K562 (cell line): ENCODE data around the gene FAM78A. TPM values are rescaled to one million over a fixed set of nuclear protein-coding genes. Genes with fewer than 3 reads are reported as not detected.

ENCODE experiments used
- ATAC-seq: fragments of 200-7000 bp; cut with Tn5 transposase; 3 replicates; pipeline ENCODE4 v1.9.1; 2020; ENCODE audit warnings: moderate library complexity
- Bru-seq: library from RNA; stranded (reverse); fragments of 400-500 nt; gene quantifications from one replicate; lab custom pipeline; 2021; lab: Mats Ljungman, UMichigan
- BruChase-seq, 2 experiments: library from RNA; stranded (reverse); fragments of 400-500 nt; gene quantifications; one replicate each; lab custom pipeline; 2021; lab: Mats Ljungman, UMichigan
- BruUV-seq: library from RNA; stranded (reverse); fragments of 400-500 nt; replicated peaks from 2 replicates; lab custom pipeline; 2021; lab: Mats Ljungman, UMichigan
- CTCF ChIA-PET: fragments of 300-600 bp; formaldehyde crosslinking; extraction: SDS; loops from one replicate; lab custom pipeline; 2021; ENCODE audit warnings: low intra/inter-chr PET ratio; lab: Yijun Ruan, JAX
- POLR2A ChIA-PET: fragments of 300-600, 350-650 bp; sonication (Branson Sonifier 250); formaldehyde crosslinking; extraction: SDS; loops from one replicate; lab custom pipeline; 2021; ENCODE audit warnings: antibody characterized with exemption, inconsistent platforms; lab: Yijun Ruan, JAX
- DNase-seq, 4 experiments: peaks; one replicate each; pipeline versions ENCODE4 v3.0.0 to v3.0.0-alpha.2; 2011 to 2018; ENCODE audit warnings: low spot score in 3 of 4, mixed read lengths in 3 of 4; ENCODE audit errors: extremely low read depth in 1 of 4
- FAIRE-seq: peaks from 2 replicates; lab custom pipeline; 2011; peaks lifted over from hg19 to GRCh38; lab: Jason Lieb, UNC
- H2AFZ ChIP-seq: 2 replicates; pipeline ENCODE4 v1.6.0; 2011; ENCODE audit warnings: low read depth, low read length, control low read depth, inconsistent platforms
- H3K27ac ChIP-seq: fragments of 200-600 bp; 3 replicates; pipeline ENCODE4 v1.8.0; 2011; ENCODE audit warnings: low read depth, mild to moderate bottlenecking, control low read depth, inconsistent platforms, low read length, moderate library complexity, mixed read lengths; ENCODE audit errors: extremely low read depth
- H3K27me3 ChIP-seq, 2 experiments: fragments of 300-600 bp in 1 of 2; 2 replicates in 1 of 2; 3 replicates in 1 of 2; pipeline versions ENCODE4 v1.6.0 to v1.8.0; 2011; ENCODE audit warnings: inconsistent platforms in 2 of 2, low read length in 2 of 2, mild to moderate bottlenecking in 1 of 2, mixed read lengths in 1 of 2, moderate library complexity in 1 of 2; ENCODE audit not compliant: control insufficient read depth in 2 of 2, insufficient read depth in 2 of 2
- H3K36me3 ChIP-seq: fragments of 300-600 bp; 3 replicates; pipeline ENCODE4 v1.8.0; 2011; ENCODE audit warnings: mild to moderate bottlenecking, low read length, inconsistent platforms; ENCODE audit not compliant: control insufficient read depth, insufficient read depth
- H3K4me1 ChIP-seq, 2 experiments: fragments of 200-600 bp in 1 of 2; replicated peaks in 1 of 2; 2 replicates in 1 of 2; 3 replicates in 1 of 2; pipeline versions ENCODE4 v1.5.1 to v1.8.0; 2011; ENCODE audit warnings: inconsistent platforms in 2 of 2, low read length in 2 of 2, mild to moderate bottlenecking in 1 of 2, mixed read lengths in 1 of 2, moderate library complexity in 1 of 2; ENCODE audit not compliant: control insufficient read depth in 2 of 2, insufficient read depth in 2 of 2
- H3K4me2 ChIP-seq: 2 replicates; pipeline ENCODE4 v1.6.1; 2011; ENCODE audit warnings: low read length, control low read depth, inconsistent platforms, mixed read lengths; ENCODE audit not compliant: insufficient read depth
- H3K4me3 ChIP-seq: fragments of 200-600 bp; sonication (generic), shearing (Covaris generic); 2 replicates; pipeline ENCODE4 v1.5.1; 2016; ENCODE audit warnings: control low read depth, inconsistent platforms
- H3K79me2 ChIP-seq: fragments of 200-600 bp; 3 replicates; pipeline ENCODE4 v1.8.0; 2011; ENCODE audit warnings: low read length, inconsistent platforms; ENCODE audit not compliant: control insufficient read depth, insufficient read depth
- H3K9ac ChIP-seq, 2 experiments: 2 replicates each; pipeline versions ENCODE4 v1.6.0 to v1.6.1; 2011; ENCODE audit warnings: low read depth in 2 of 2, low read length in 2 of 2, control low read depth in 1 of 2, inconsistent platforms in 1 of 2, mild to moderate bottlenecking in 1 of 2, mixed read lengths in 1 of 2; ENCODE audit not compliant: insufficient read depth in 1 of 2
- H3K9me1 ChIP-seq: one replicate; pipeline ENCODE4 v1.6.0; 2011; ENCODE audit warnings: inconsistent platforms, mild to moderate bottlenecking, low read length, moderate library complexity; ENCODE audit not compliant: control insufficient read depth, insufficient read depth
- H3K9me3 ChIP-seq: replicated peaks from 2 replicates; pipeline ENCODE4 v1.5.1; 2011; ENCODE audit warnings: low read depth, low read length, inconsistent platforms; ENCODE audit not compliant: control insufficient read depth, insufficient read depth
- H4K20me1 ChIP-seq: replicated peaks from 2 replicates; pipeline ENCODE4 v1.6.1; 2011; ENCODE audit warnings: low read length, inconsistent platforms, mixed read lengths; ENCODE audit not compliant: control insufficient read depth, insufficient read depth
- GATAD2B ChIP-seq: fragments of 450-650 bp; IDR thresholded peaks from 2 replicates; pipeline ENCODE4 v1.6.1; 2017; ENCODE audit warnings: mild to moderate bottlenecking, borderline replicate concordance
- HCFC1 ChIP-seq: IDR thresholded peaks from 2 replicates; pipeline ENCODE4 v1.6.1; 2012; ENCODE audit warnings: low read depth, low read length, improper control_type of control experiment
- JUN ChIP-seq, 2 experiments: sonication (generic) in 1 of 2; formaldehyde crosslinking in 1 of 2; IDR thresholded peaks; 2 replicates each; pipeline versions ENCODE4 v1.6.1 to v1.8.0; 2012 to 2022; ENCODE audit warnings: borderline replicate concordance in 2 of 2, mild to moderate bottlenecking in 2 of 2, improper control_type of control experiment in 1 of 2, low read depth in 1 of 2, low read length in 1 of 2, missing genetic modification reagents in 1 of 2
- SETDB1 ChIP-seq: IDR thresholded peaks from one replicate; pipeline ENCODE4 v1.6.1; 2012; ENCODE audit warnings: low read length, control low read depth, inconsistent platforms
- SMC3 ChIP-seq: conservative IDR thresholded peaks from 2 replicates; pipeline ENCODE4 v1.6.1; 2011; ENCODE audit warnings: low read depth, low read length, improper control_type of control experiment; ENCODE audit not compliant: insufficient read depth
- ZC3H11A ChIP-seq: IDR thresholded peaks from 2 replicates; pipeline ENCODE4 v1.6.1; 2012; ENCODE audit warnings: low read depth, low read length, improper control_type of control experiment
- ZC3H8 ChIP-seq: fragments of 450-650 bp; IDR thresholded peaks from 2 replicates; pipeline ENCODE4 v1.6.1; 2017
- ZNF780A ChIP-seq: fragments of 250-450 bp; sonication (Bioruptor Pico); IDR thresholded peaks from 2 replicates; pipeline ENCODE4 v1.5.0; 2021; ENCODE audit warnings: mild to moderate bottlenecking
- ZNF79 ChIP-seq: fragments of 250-450 bp; sonication (Bioruptor Pico); IDR thresholded peaks from 2 replicates; pipeline ENCODE4 v1.4.0; 2020; ENCODE audit warnings: low read depth, mild to moderate bottlenecking, moderate library complexity
- WGBS: fragments of 100-300 bp; shearing (Covaris generic); methylation state at CpG from one replicate; pipeline ENCODE4 v1.1.6; 2016; ENCODE audit warnings: low coverage, mixed read lengths; ENCODE audit not compliant: insufficient coverage; ENCODE audit errors: missing lambda C conversion rate; 5-methylcytosine and 5-hydroxymethylcytosine counted together
- in situ Hi-C: fragments of 300-500 bp; cut with MboI; formaldehyde crosslinking; loops from 4 replicates; pipeline ENCODE4 v1.15.0; 2018; ENCODE audit warnings: inconsistent platforms, mixed read lengths
- intact Hi-C: fragments of 100-400 bp; cut with micrococcal nuclease; formaldehyde crosslinking; loops from 2 replicates; pipeline ENCODE4 v1.14.2; 2022
- long read RNA-seq, 3 experiments: library from polyadenylated mRNA in 2 of 3; library from RNA in 1 of 3; unstranded in 2 of 3; stranded (forward) in 1 of 3; transcript quantifications; one replicate each; pipeline ENCODE4 v2.0.0, GENCODE V29; 2019 to 2022
- polyA minus RNA-seq, 3 experiments: library from RNA; depleted of rRNA, polyadenylated mRNA; stranded (reverse); fragments of >200 nt; gene quantifications; 2 replicates each; pipeline ENCODE4 v1.2.3, GENCODE V29; 2011
- polyA plus RNA-seq, 8 experiments: library from polyadenylated mRNA; depleted of rRNA in 4 of 8; stranded (reverse) in 5 of 8; unstranded in 3 of 8; fragments of >200 nt; fragmentation: Nextera tagmentation in 2 of 8; fragmentation: Illumina TruSeq in 1 of 8; extraction: Ambion mirVana in 2 of 8; extraction: Trizol in 1 of 8; gene quantifications; 2 replicates each; pipeline versions ENCODE4 v1.2.1 to v1.2.3, GENCODE V29; 2011 to 2014; ENCODE audit warnings: inconsistent platforms in 1 of 8, missing spikeins in 1 of 8
- total RNA-seq, 7 experiments: library from RNA; depleted of rRNA in 6 of 7; stranded (reverse); fragments of >200 nt in 6 of 7; fragmentation: Illumina TruSeq in 2 of 7; extraction: Trizol in 2 of 7; gene quantifications; 2 replicates each; pipeline versions ENCODE4 v1.2.1 to v1.2.3, GENCODE V29; 2011 to 2021; ENCODE audit warnings: low replicate concordance in 1 of 7
- TF ChIP-seq, protein P1 (sequence below): sonication (generic); formaldehyde crosslinking; IDR thresholded peaks from 2 replicates; pipeline ENCODE4 v1.8.1; 2023; ENCODE audit warnings: mild to moderate bottlenecking, missing genetic modification reagents, moderate library complexity
- TF ChIP-seq, protein P2 (sequence below): fragments of 250-450 bp; sonication (Bioruptor Pico); IDR thresholded peaks from 2 replicates; pipeline ENCODE4 v1.5.0; 2021; ENCODE audit warnings: mild to moderate bottlenecking, borderline replicate concordance

The FAM78A gene
- 38.6 and 86.5 TPM in 2 replicates for total RNA-seq (2011; cell fraction: chromatin; rRNA removed; ENCODE audit: low replicate concordance)
- total RNA-seq (2011; cell fraction: nucleolus; rRNA removed): 61.2 and 70.5 TPM in 2 replicates
- total RNA-seq (2011; cell fraction: nucleoplasm; rRNA removed): 59.7 and 74.0 TPM in 2 replicates
- total RNA-seq (2014; rRNA removed) (55.5 and 85.8 TPM in 2 replicates), total RNA-seq (2014; rRNA removed; fragmentation: Illumina TruSeq; extraction: Trizol) (23.7 and 28.6 TPM in 2 replicates), total RNA-seq (2015; rRNA removed; fragmentation: Illumina TruSeq; extraction: Trizol) (55.6 and 55.9 TPM in 2 replicates), total RNA-seq (2021) (103 and 105 TPM in 2 replicates), polyA plus RNA-seq (2011; rRNA removed) (29.9 and 50.1 TPM in 2 replicates), polyA plus RNA-seq (2014; fragmentation: Illumina TruSeq; extraction: Trizol) (65.0 and 68.7 TPM in 2 replicates), polyA plus RNA-seq (2014; fragmentation: Nextera tagmentation; extraction: Ambion mirVana) (1 to 10 TPM in 1 of 2 experiments, under 1 TPM in 1; 0.56 to 1.2 TPM), polyA plus RNA-seq (2014; rRNA removed) (55.2 and 59.6 TPM in 2 replicates), polyA minus RNA-seq (2011; rRNA and poly(A)+ RNA removed) (23.2 and 33.4 TPM in 2 replicates), Bru-seq, nascent RNA (percentile 95 among the genes with signal in this experiment), BruChase-seq, experiment 1, labeled RNA remaining after a 2-hour chase (percentile 95 among the genes with signal in this experiment), BruChase-seq, experiment 2, labeled RNA remaining after a 6-hour chase (percentile 95 among the genes with signal in this experiment)
- 60.0 and 102 TPM in 2 replicates for polyA plus RNA-seq (2011; cell fraction: cytosol; rRNA removed)
- 43.9 and 60.4 TPM in 2 replicates for polyA plus RNA-seq (2011; cell fraction: nucleus; rRNA removed)
- polyA plus RNA-seq (2012): 66.9 and 81.0 TPM in 2 replicates
- polyA minus RNA-seq (2011; cell fraction: cytosol; rRNA and poly(A)+ RNA removed): 57.5 and 69.4 TPM in 2 replicates
- 13.3 and 20.8 TPM in 2 replicates for polyA minus RNA-seq (2011; cell fraction: nucleus; rRNA and poly(A)+ RNA removed)
- long read RNA-seq, experiment 1, transcript FAM78A-203 (2 exons, 3,966 nt): major isoform, 34 of 199 reads
- long read RNA-seq, experiment 1, partial matches to known transcripts: 31 of 199 reads
- long read RNA-seq, experiment 1, other reads (novel, unspliced or antisense): 134 of 199 reads
- long read RNA-seq, experiment 2, transcript FAM78A-203 (2 exons, 3,966 nt): major isoform, 57 of 150 reads
- long read RNA-seq, experiment 2, partial matches to known transcripts: 10 of 150 reads
- long read RNA-seq, experiment 2, other reads (novel, unspliced or antisense): 83 of 150 reads
- long read RNA-seq, experiment 3, transcript FAM78A-203 (2 exons, 3,966 nt): major isoform, 7 of 24 reads
- long read RNA-seq, experiment 3, partial matches to known transcripts: 0 of 24 reads
- long read RNA-seq, experiment 3, other reads (novel, unspliced or antisense): 17 of 24 reads

DNA sequence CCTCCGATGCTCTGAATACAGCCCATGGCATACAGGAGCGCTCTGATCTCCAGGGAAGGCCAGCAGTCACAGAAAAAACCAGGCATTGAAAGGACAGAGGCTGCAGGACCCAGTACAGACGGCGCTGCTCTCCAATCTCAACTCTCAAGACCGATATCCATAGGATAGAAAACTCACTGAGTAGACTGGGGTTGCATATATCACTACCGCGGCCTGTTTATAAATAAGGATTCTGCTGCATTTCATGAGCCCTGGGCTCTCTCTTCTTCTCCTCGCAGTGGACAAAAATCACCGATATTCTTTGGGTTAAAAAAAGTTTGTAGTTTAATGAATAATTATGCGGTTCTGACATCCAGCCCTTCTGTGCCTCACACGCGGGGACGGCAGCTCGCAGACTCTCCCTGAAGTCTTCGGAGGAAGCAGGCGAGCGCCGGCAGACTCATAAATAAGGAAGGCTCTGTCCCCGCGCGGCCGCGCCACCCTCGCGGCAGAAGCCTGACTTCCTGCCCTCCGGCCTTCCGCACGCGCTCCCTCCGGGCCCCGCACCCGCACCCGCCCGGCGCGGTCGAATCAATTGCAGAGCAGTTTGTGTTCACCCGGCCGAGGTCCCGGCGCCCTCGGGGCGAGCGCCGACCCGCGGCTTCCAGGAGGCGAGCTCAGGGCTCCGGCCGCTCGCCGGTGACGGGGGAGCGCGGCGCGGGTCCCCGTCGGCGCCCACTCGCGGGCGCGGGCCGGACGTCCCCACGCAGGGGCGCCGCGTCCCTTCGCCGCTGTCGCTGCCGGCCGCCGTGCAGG, at the start of gene FAM78A:
FAM78A (minus strand) TSS at position 417 of the 795 bp plus-strand sequence; CDS start at position 86, 331 bp downstream.
- ChIA-PET CTCF (interaction anchor here (0.6 to 1.5 kb wide), 2 partner anchors 98 to 218 kb away, joined by 3 to 4 read pairs; no protein-coding TSS in a partner anchor), POLR2A (interaction anchor here (0.7 to 14.6 kb wide), 9 partner anchors 9 to 151 kb away, joined by 3 to 338 read pairs (median 5); partner anchors contain the start of gene NUP214)
- no peaks in the 10 kb centered on the region for H3K9me3 ChIP-seq
- H4K20me1 ChIP-seq: no peaks in the 10 kb centered on the region
- peak within 1 kb of the TSS; percentile 65 for H3K4me3 ChIP-seq
- in situ Hi-C loops (no loop called here), intact Hi-C loops (loop anchor here (5.0 kb wide), 1 partner anchor 164 kb away; no protein-coding TSS in a partner anchor)
- peaks cover 45 to 80% of the 10 kb centered on the region in 2 experiments for H3K4me1 ChIP-seq
- H3K4me2 ChIP-seq: peak within 1 kb of the TSS; percentile 95
- DNase-seq (peak in 2 of 4 experiments; percentile 90 to 91), FAIRE-seq (no peak), ATAC-seq (peak; percentile 1)
- H3K9me1 ChIP-seq: peaks cover 11% of the 10 kb centered on the region
- WGBS: 17% methylated on average over 76 of the region's 76 CpGs
- peaks cover 60% of the 10 kb centered on the region for H3K79me2 ChIP-seq
- H3K27ac ChIP-seq: peak within 1 kb of the TSS; percentile 75
- peaks cover 21% of the 10 kb centered on the region; the same call in 2 of the 3 replicates for H3K36me3 ChIP-seq
- 0 out of 5 replicates have a peak, but pooled peaks cover 0 to 2% of the 10 kb centered on the region in 2 experiments for H3K27me3 ChIP-seq
- peak within 1 kb of the TSS; percentile 83 to 93 for H3K9ac ChIP-seq
- peak within 1 kb of the TSS; percentile 90 for H2AFZ ChIP-seq
- BruUV-seq: TSS peak; percentile 38
- TF ChIP-seq SETDB1: no peak
- TF ChIP-seq, protein P1, sequence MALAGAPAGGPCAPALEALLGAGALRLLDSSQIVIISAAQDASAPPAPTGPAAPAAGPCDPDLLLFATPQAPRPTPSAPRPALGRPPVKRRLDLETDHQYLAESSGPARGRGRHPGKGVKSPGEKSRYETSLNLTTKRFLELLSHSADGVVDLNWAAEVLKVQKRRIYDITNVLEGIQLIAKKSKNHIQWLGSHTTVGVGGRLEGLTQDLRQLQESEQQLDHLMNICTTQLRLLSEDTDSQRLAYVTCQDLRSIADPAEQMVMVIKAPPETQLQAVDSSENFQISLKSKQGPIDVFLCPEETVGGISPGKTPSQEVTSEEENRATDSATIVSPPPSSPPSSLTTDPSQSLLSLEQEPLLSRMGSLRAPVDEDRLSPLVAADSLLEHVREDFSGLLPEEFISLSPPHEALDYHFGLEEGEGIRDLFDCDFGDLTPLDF (CRISPR knock-in tag): peak; percentile 85
- TF ChIP-seq HCFC1: peak; percentile 15; the same call in 1 of the 2 replicates
- TF ChIP-seq ZC3H8: no peak
- 0 out of 2 replicates have a peak, but pooled peaks have one; percentile 17 for TF ChIP-seq SMC3
- TF ChIP-seq ZNF780A (CRISPR knock-in tag): no peak
- peak; percentile 47; the same call in 1 of the 2 replicates for TF ChIP-seq JUN (IDR thresholded peaks at IDR 0.05; ENCODE audit: borderline replicate concordance, low read depth, low read length)
- no peak for TF ChIP-seq JUN (CRISPR knock-in tag; IDR thresholded peaks at IDR 0.05; ENCODE audit: borderline replicate concordance)
- no peak for TF ChIP-seq GATAD2B
- no peak for TF ChIP-seq ZNF79
- TF ChIP-seq, protein P2, sequence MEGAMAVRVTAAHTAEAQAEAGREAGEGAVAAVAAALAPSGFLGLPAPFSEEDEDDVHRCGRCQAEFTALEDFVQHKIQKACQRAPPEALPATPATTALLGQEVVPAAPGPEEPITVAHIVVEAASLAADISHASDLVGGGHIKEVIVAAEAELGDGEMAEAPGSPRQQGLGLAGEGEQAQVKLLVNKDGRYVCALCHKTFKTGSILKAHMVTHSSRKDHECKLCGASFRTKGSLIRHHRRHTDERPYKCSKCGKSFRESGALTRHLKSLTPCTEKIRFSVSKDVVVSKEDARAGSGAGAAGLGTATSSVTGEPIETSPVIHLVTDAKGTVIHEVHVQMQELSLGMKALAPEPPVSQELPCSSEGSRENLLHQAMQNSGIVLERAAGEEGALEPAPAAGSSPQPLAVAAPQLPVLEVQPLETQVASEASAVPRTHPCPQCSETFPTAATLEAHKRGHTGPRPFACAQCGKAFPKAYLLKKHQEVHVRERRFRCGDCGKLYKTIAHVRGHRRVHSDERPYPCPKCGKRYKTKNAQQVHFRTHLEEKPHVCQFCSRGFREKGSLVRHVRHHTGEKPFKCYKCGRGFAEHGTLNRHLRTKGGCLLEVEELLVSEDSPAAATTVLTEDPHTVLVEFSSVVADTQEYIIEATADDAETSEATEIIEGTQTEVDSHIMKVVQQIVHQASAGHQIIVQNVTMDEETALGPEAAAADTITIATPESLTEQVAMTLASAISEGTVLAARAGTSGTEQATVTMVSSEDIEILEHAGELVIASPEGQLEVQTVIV (CRISPR knock-in tag): no peak
- peak; percentile 18; the same call in 1 of the 2 replicates for TF ChIP-seq ZC3H11A
